Esophagus muscularis mucosa (tissue), 4 donors: ENCODE measurements around the gene PHYKPL.

Experiments
- CTCF ChIP-seq, 3 experiments: fragments of 200-600 bp in 2 of 3; fragments of 450-650 bp in 1 of 3; sonication (generic) in 2 of 3; IDR thresholded peaks; one replicate each; pipeline ENCODE4 v1.5.1; 2017 to 2019; ENCODE audit warnings: antibody characterized with exemption in 3 of 3, mild to moderate bottlenecking in 2 of 3, moderate library complexity in 1 of 3
- EP300 ChIP-seq: sonication (generic); formaldehyde crosslinking; IDR thresholded peaks from one replicate; pipeline ENCODE4 v1.6.1; 2017; ENCODE audit warnings: antibody characterized with exemption
- POLR2A ChIP-seq: fragments of 450-650 bp; IDR thresholded peaks from one replicate; pipeline ENCODE4 v1.6.1; 2017; ENCODE audit warnings: antibody characterized with exemption, moderate library complexity, mild to moderate bottlenecking, low read depth
- POLR2AphosphoS5 ChIP-seq, 2 donors: sonication (generic); formaldehyde crosslinking; IDR thresholded peaks; one replicate each; pipeline ENCODE4 v1.6.1; 2017; ENCODE audit warnings: antibody characterized with exemption in 2 of 2

DNA sequence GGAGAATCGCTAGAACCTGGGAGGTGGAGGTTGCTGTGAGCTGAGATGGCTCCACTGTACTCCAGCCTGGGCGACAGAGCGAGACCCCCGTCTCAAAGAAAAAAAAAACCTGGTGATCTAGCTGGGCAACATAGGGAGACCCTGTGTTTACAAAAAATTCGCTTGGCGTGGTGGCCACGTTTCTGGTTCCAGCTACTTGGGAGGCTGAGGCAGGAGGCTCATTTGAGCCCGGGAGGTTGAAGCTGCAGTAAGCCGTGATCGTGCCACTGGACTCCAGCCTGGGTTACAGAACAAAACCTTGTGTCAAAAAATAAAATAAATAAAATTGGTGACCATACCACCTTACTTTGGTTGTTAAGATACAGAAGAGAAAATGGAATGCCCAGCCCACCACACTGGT lies 30.1 kb downstream of the PHYKPL start:
- TF ChIP-seq CTCF (IDR thresholded peaks at IDR 0.05) (no peak), POLR2AphosphoS5 (IDR thresholded peaks at IDR 0.05) (no peak), POLR2A (no peak), EP300 (no peak)
